OCI-LY7 (cell line): ENCODE measurements around the gene PRSS27. TPM values are rescaled to one million over a fixed set of nuclear protein-coding genes. Genes with fewer than 3 reads are reported as not detected.

Experiments used
- BruUV-seq: library from RNA; stranded (reverse); fragments of 400-500 nt; replicated peaks from 2 replicates; lab custom pipeline; 2021; lab: Mats Ljungman, UMichigan
- CTCF ChIA-PET: fragments of 300-600 bp; sonication (Branson Sonifier 250); formaldehyde crosslinking; loops from one replicate; lab custom pipeline; 2022; ENCODE audit warnings: antibody characterized with exemption; ENCODE audit not compliant: unreplicated experiment; lab: Charles Lee
- POLR2A ChIA-PET: fragments of 300-600 bp; sonication (Branson Sonifier 250); formaldehyde crosslinking; loops from one replicate; lab custom pipeline; 2022; ENCODE audit warnings: antibody characterized with exemption; lab: Charles Lee
- DNase-seq: peaks from one replicate; pipeline ENCODE4 v3.0.0-alpha.2; 2015; ENCODE audit warnings: low spot score
- H2AFZ ChIP-seq: fragments of 200-600 bp; sonication (generic), shearing (Covaris generic); 2 replicates; pipeline ENCODE4 v1.6.1; 2014; ENCODE audit warnings: mild to moderate bottlenecking, antibody characterized with exemption, low read length, moderate library complexity
- H3K27ac ChIP-seq: fragments of 200-600 bp; sonication (generic); 2 replicates; pipeline ENCODE4 v1.5.1; 2014; ENCODE audit warnings: mixed run types, low read depth, mild to moderate bottlenecking, moderate library complexity, low read length, inconsistent platforms; ENCODE audit not compliant: poor library complexity, severe bottlenecking
- H3K36me3 ChIP-seq: fragments of 200-600 bp; sonication (generic); 2 replicates; pipeline ENCODE4 v1.6.1; 2014; ENCODE audit warnings: mild to moderate bottlenecking, antibody characterized with exemption, low read length, moderate library complexity, mixed read lengths; ENCODE audit not compliant: insufficient read depth
- H3K4me1 ChIP-seq: fragments of 200-600 bp; sonication (generic); 2 replicates; pipeline ENCODE4 v1.5.1; 2014; ENCODE audit warnings: mild to moderate bottlenecking, low read length; ENCODE audit not compliant: insufficient read depth, poor library complexity, severe bottlenecking
- H3K4me2 ChIP-seq: fragments of 200-600 bp; sonication (generic); 2 replicates; pipeline ENCODE4 v1.6.1; 2014; ENCODE audit warnings: mild to moderate bottlenecking, low read length
- H3K4me3 ChIP-seq: fragments of 200-600 bp; sonication (generic); 2 replicates; pipeline ENCODE4 v1.5.1; 2014; ENCODE audit warnings: mild to moderate bottlenecking, low read depth, low read length; ENCODE audit not compliant: poor library complexity, severe bottlenecking
- H3K79me2 ChIP-seq: fragments of 200-600 bp; sonication (generic); 2 replicates; pipeline ENCODE4 v1.6.1; 2016; ENCODE audit warnings: low read depth, mild to moderate bottlenecking, low read length, moderate library complexity, mixed read lengths; ENCODE audit not compliant: insufficient read depth
- H3K9me2 ChIP-seq: fragments of 200-600 bp; sonication (generic); 2 replicates; pipeline ENCODE4 v1.6.1; 2016; ENCODE audit warnings: mild to moderate bottlenecking, low read length, mixed read lengths; ENCODE audit not compliant: insufficient read depth
- H3K9me3 ChIP-seq: fragments of 200-600 bp; sonication (generic); 2 replicates; pipeline ENCODE4 v1.6.1; 2014; ENCODE audit warnings: mild to moderate bottlenecking, mixed run types, low read length, mixed read lengths
- H4K20me1 ChIP-seq: fragments of 200-600 bp; sonication (generic); 2 replicates; pipeline ENCODE4 v1.6.1; 2014; ENCODE audit warnings: mild to moderate bottlenecking, antibody characterized with exemption, low read length, moderate library complexity, mixed read lengths; ENCODE audit not compliant: insufficient read depth
- CTCF ChIP-seq: fragments of 200-600 bp; sonication (generic); conservative IDR thresholded peaks from 2 replicates; pipeline ENCODE4 v1.5.1; 2014; ENCODE audit warnings: mild to moderate bottlenecking, antibody characterized with exemption, low read length, moderate library complexity, mixed read lengths
- EZH2phosphoT487 ChIP-seq: fragments of 200-600 bp; sonication (generic); IDR thresholded peaks from 2 replicates; pipeline ENCODE4 v1.6.1; 2018; ENCODE audit warnings: low read depth, borderline replicate concordance, mild to moderate bottlenecking, mixed run types, antibody characterized with exemption, low read length, moderate library complexity, mixed read lengths
- intact Hi-C: fragments of 100-400 bp; cut with micrococcal nuclease; formaldehyde crosslinking; loops from one replicate; pipeline ENCODE4 v1.10.0; 2022; ENCODE audit not compliant: unreplicated experiment
- total RNA-seq, 2 experiments: library from RNA; depleted of rRNA in 1 of 2; stranded (reverse); fragments of >200 nt in 1 of 2; shearing (Covaris generic) in 1 of 2; gene quantifications; 2 replicates each; pipeline ENCODE4 v1.2.3, GENCODE V29; 2014 to 2022

The PRSS27 gene
- total RNA-seq, 2 experiments from 2014 or later: 2.7 to 7.7 TPM

- DNase-seq: no peak
- ChIA-PET POLR2A (no interaction called here), CTCF (no interaction called here)
- Histone ChIP-seq H3K79me2 (peaks cover 30% of the 10 kb centered on the region), H3K9me3 (no peaks in the 10 kb centered on the region), H3K36me3 (peaks cover 17% of the 10 kb centered on the region), H3K27ac (no peak overlapping the region), H3K4me3 (no peak overlapping the region), H4K20me1 (peaks cover 9% of the 10 kb centered on the region; the same call in 1 of the 2 replicates), H3K9me2 (no peaks in the 10 kb centered on the region), H3K4me2 (no peak overlapping the region), H3K4me1 (peaks cover 14% of the 10 kb centered on the region), H2AFZ (no peak overlapping the region)
- TF ChIP-seq CTCF (no peak), EZH2phosphoT487 (no peak)
- no TSS peak for BruUV-seq
- intact Hi-C loops: no loop called here
These were observed 28.9 kb upstream of the PRSS27 start for GRCh38 chr16:2748757-2749455.

- H3K4me1 ChIP-seq: peaks cover 9% of the 10 kb centered on the region
- peaks cover 8% of the 10 kb centered on the region for H3K36me3 ChIP-seq
- ChIA-PET CTCF (no interaction called here), POLR2A (interaction anchor here (0.9 kb wide), 1 partner anchor 8 kb away, joined by 3 read pairs; no protein-coding TSS in a partner anchor)
- H3K79me2 ChIP-seq: peaks cover 13% of the 10 kb centered on the region; the same call in 1 of the 2 replicates
- no peak for DNase-seq
- H3K9me3 ChIP-seq: no peaks in the 10 kb centered on the region
- H3K4me3 ChIP-seq: no peak overlapping the region
- intact Hi-C loops: no loop called here
- no peak overlapping the region for H2AFZ ChIP-seq
- no peak overlapping the region for H3K4me2 ChIP-seq
- no peaks in the 10 kb centered on the region for H4K20me1 ChIP-seq
- TF ChIP-seq EZH2phosphoT487: no peak
- TF ChIP-seq CTCF: no peak
- BruUV-seq: no TSS peak
- H3K9me2 ChIP-seq: no peaks in the 10 kb centered on the region
- no peak overlapping the region for H3K27ac ChIP-seq
These were observed 25.9 kb upstream of the PRSS27 start for GRCh38 chr16:2745961-2746360.
